GM23338 (cell line): ENCODE data around the gene GREB1L.

Experiments used
- EZH2 ChIP-seq: fragments of 200-600 bp; sonication (generic); IDR thresholded peaks from one replicate; pipeline ENCODE4 v1.8.0; 2017; ENCODE audit warnings: antibody characterized with exemption, mild to moderate bottlenecking, low read depth; ENCODE audit not compliant: unreplicated experiment
- EZH2phosphoT487 ChIP-seq: fragments of 200-600 bp; sonication (generic); IDR thresholded peaks from one replicate; pipeline ENCODE4 v1.8.1; 2018; ENCODE audit warnings: antibody characterized with exemption; ENCODE audit not compliant: unreplicated experiment
- NANOG ChIP-seq: IDR thresholded peaks from 2 replicates; pipeline ENCODE4 v1.6.1; 2016; ENCODE audit warnings: antibody characterized with exemption, borderline replicate concordance
- POLR2AphosphoS5 ChIP-seq: IDR thresholded peaks from 2 replicates; pipeline ENCODE4 v1.6.1; 2016; ENCODE audit warnings: antibody characterized with exemption, low read depth
- STAT1 ChIP-seq: IDR thresholded peaks from one replicate; pipeline ENCODE4 v1.6.1; 2016; ENCODE audit warnings: antibody characterized with exemption; ENCODE audit not compliant: unreplicated experiment
- TF ChIP-seq, protein P1 (sequence below), 2 experiments: fragments of 200-600 bp in 1 of 2; sonication (generic) in 1 of 2; conservative IDR thresholded peaks; 2 replicates each; pipeline versions ENCODE4 v1.5.1 to v1.6.1; 2016 to 2017; ENCODE audit warnings: antibody characterized with exemption in 2 of 2, low read depth in 2 of 2, mild to moderate bottlenecking in 2 of 2, moderate library complexity in 1 of 2
- TF ChIP-seq, protein P2 (sequence below): IDR thresholded peaks from 2 replicates; pipeline ENCODE4 v1.6.1; 2016; ENCODE audit warnings: antibody characterized with exemption

DNA sequence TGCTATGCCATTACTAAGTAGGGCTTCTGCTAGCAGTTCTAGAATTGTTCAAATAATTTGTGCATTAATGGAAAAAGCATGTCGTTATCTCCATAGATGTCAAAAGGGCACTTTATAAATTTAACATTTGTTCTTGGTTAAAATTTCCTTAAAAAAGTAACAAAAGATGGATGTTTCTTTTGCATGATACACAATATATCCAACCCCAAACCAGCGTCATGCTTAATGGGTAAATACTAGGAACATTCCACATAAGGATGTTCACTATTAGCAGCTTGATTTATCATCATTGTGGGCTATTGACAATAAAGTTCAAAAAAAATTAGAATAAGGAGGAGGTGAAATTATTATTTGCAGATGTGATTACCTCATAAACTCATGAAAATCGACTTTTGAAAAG lies 79.7 kb downstream of the GREB1L start:
- no peak for TF ChIP-seq NANOG
- TF ChIP-seq, protein P1, sequence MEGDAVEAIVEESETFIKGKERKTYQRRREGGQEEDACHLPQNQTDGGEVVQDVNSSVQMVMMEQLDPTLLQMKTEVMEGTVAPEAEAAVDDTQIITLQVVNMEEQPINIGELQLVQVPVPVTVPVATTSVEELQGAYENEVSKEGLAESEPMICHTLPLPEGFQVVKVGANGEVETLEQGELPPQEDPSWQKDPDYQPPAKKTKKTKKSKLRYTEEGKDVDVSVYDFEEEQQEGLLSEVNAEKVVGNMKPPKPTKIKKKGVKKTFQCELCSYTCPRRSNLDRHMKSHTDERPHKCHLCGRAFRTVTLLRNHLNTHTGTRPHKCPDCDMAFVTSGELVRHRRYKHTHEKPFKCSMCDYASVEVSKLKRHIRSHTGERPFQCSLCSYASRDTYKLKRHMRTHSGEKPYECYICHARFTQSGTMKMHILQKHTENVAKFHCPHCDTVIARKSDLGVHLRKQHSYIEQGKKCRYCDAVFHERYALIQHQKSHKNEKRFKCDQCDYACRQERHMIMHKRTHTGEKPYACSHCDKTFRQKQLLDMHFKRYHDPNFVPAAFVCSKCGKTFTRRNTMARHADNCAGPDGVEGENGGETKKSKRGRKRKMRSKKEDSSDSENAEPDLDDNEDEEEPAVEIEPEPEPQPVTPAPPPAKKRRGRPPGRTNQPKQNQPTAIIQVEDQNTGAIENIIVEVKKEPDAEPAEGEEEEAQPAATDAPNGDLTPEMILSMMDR (conservative IDR thresholded peaks at IDR 0.05; ENCODE audit: low read depth in 2 of 2) = no peak
- TF ChIP-seq, protein P2, sequence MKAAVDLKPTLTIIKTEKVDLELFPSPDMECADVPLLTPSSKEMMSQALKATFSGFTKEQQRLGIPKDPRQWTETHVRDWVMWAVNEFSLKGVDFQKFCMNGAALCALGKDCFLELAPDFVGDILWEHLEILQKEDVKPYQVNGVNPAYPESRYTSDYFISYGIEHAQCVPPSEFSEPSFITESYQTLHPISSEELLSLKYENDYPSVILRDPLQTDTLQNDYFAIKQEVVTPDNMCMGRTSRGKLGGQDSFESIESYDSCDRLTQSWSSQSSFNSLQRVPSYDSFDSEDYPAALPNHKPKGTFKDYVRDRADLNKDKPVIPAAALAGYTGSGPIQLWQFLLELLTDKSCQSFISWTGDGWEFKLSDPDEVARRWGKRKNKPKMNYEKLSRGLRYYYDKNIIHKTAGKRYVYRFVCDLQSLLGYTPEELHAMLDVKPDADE = no peak
- TF ChIP-seq EZH2 = no peak
- TF ChIP-seq EZH2phosphoT487 = no peak
- TF ChIP-seq POLR2AphosphoS5 = no peak
- no peak for TF ChIP-seq STAT1
